MCF 10A (cell line): ENCODE measurements around the gene WNT9A. TPM values are rescaled to one million over a fixed set of nuclear protein-coding genes. Genes with fewer than 3 reads are reported as not detected.

Experiments
- BruUV-seq: library from RNA; stranded (reverse); fragments of 400-500 nt; replicated peaks from 2 replicates; lab custom pipeline; 2021; lab: Mats Ljungman, UMichigan
- CTCF ChIA-PET: fragments of 300-600 bp; sonication (Branson Sonifier 250); formaldehyde crosslinking; extraction: SDS; loops from one replicate; lab custom pipeline; 2021; ENCODE audit warnings: antibody characterized with exemption, inconsistent platforms; lab: Yijun Ruan, JAX
- POLR2A ChIA-PET: fragments of 300-600, 350-650 bp; sonication (Branson Sonifier 250); formaldehyde crosslinking; extraction: SDS; loops from one replicate; lab custom pipeline; 2020; ENCODE audit warnings: antibody characterized with exemption, inconsistent platforms; lab: Yijun Ruan, JAX
- DNase-seq: peaks from one replicate; pipeline ENCODE4 v3.0.0-alpha.2; 2018; ENCODE audit not compliant: unreplicated experiment
- H3K27ac Mint-ChIP-seq: one replicate; pipeline ENCODE4 v1.8.0; 2022; ENCODE audit warnings: mild to moderate bottlenecking, low read depth, mixed read lengths; ENCODE audit not compliant: unreplicated experiment
- H3K27me3 Mint-ChIP-seq: one replicate; pipeline ENCODE4 v1.8.0; 2022; ENCODE audit warnings: mixed read lengths; ENCODE audit not compliant: insufficient read depth, unreplicated experiment
- H3K36me3 Mint-ChIP-seq: one replicate; pipeline ENCODE4 v1.8.0; 2022; ENCODE audit warnings: mild to moderate bottlenecking, moderate library complexity, mixed read lengths; ENCODE audit not compliant: insufficient read depth, unreplicated experiment
- H3K4me1 Mint-ChIP-seq: one replicate; pipeline ENCODE4 v1.8.0; 2022; ENCODE audit warnings: mixed read lengths; ENCODE audit not compliant: insufficient read depth, unreplicated experiment
- H3K4me3 Mint-ChIP-seq: one replicate; pipeline ENCODE4 v1.8.0; 2022; ENCODE audit warnings: mild to moderate bottlenecking, moderate library complexity, mixed read lengths; ENCODE audit not compliant: unreplicated experiment
- H3K9me3 Mint-ChIP-seq: one replicate; pipeline ENCODE4 v1.8.0; 2022; ENCODE audit warnings: mixed read lengths; ENCODE audit not compliant: unreplicated experiment
- intact Hi-C: fragments of 100-400 bp; cut with micrococcal nuclease; formaldehyde crosslinking; loops from 2 replicates; pipeline ENCODE4 v1.14.1; 2022
- total RNA-seq: library from RNA; stranded (reverse); gene quantifications from 2 replicates; pipeline ENCODE4 v1.2.3, GENCODE V29; 2022
- TF ChIP-seq, protein P1 (sequence below): fragments of 200-600 bp; IDR thresholded peaks from one replicate; pipeline ENCODE4 v1.8.0; 2022; ENCODE audit warnings: antibody characterized with exemption, mild to moderate bottlenecking; ENCODE audit not compliant: unreplicated experiment

Gene WNT9A
- total RNA-seq, 1 experiment from 2014 or later = 2.6 TPM

DNA sequence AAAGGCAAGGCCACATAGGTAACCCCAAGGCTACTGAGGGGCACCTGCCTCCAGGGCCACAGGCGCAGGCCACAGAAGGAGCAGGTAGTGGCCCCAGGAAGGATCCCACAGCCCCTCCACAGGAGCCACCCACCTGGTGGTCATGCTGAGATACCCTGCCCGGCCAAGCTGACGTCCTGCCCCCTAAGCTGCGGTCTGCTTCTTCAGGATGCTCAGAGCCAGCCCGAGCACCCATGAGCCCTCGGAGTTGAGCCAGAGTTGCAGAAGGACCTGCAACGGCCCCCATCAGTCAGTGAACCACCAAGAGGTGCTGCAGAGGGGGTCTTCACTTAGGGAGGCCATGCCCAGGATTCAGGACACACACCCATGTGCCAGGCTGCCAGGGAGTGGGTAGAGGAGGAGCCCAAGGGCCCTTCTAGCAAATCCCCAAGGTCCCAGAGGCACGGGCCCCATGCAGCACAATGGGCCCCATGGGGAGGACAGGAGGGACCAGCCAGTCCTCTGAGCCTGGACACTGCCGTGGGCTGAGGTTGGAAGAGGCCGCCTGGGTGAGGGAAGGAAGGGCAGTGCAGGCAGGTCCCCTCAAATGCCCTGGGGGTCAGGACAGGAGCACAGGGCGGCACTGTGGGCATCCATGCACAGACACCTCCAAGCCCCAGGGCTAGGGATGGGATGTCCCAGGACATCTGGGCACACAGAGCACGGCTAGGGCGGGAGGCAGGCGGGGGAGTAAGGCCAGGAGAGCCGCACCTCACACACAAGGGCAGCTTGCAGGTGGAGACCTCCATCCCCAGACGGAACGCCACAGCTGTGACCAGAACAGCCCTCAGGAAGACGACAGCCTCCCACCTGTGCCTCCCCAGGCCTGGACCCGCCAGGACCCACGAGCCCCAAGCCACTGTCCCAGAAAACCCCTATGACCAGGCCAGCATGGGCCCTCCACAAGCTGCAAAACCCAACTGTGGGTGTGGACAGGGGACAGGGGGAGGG lies 20.5 kb downstream of the WNT9A start:
- intact Hi-C loops = no loop called here
- Mint-ChIP-seq H3K4me1 (no peaks in the 10 kb centered on the region), H3K9me3 (peaks cover 2% of the 10 kb centered on the region), H3K4me3 (no peak overlapping the region), H3K27ac (no peak overlapping the region), H3K27me3 (no peaks in the 10 kb centered on the region), H3K36me3 (no peaks in the 10 kb centered on the region)
- no TSS peak for BruUV-seq
- ChIA-PET CTCF (interaction anchor here (1.0 to 1.8 kb wide), 2 partner anchors 18 to 41 kb away, joined by 4 to 6 read pairs; no protein-coding TSS in a partner anchor), POLR2A (no interaction called here)
- no peak for DNase-seq
- TF ChIP-seq, protein P1, sequence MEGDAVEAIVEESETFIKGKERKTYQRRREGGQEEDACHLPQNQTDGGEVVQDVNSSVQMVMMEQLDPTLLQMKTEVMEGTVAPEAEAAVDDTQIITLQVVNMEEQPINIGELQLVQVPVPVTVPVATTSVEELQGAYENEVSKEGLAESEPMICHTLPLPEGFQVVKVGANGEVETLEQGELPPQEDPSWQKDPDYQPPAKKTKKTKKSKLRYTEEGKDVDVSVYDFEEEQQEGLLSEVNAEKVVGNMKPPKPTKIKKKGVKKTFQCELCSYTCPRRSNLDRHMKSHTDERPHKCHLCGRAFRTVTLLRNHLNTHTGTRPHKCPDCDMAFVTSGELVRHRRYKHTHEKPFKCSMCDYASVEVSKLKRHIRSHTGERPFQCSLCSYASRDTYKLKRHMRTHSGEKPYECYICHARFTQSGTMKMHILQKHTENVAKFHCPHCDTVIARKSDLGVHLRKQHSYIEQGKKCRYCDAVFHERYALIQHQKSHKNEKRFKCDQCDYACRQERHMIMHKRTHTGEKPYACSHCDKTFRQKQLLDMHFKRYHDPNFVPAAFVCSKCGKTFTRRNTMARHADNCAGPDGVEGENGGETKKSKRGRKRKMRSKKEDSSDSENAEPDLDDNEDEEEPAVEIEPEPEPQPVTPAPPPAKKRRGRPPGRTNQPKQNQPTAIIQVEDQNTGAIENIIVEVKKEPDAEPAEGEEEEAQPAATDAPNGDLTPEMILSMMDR = no peak

DNA sequence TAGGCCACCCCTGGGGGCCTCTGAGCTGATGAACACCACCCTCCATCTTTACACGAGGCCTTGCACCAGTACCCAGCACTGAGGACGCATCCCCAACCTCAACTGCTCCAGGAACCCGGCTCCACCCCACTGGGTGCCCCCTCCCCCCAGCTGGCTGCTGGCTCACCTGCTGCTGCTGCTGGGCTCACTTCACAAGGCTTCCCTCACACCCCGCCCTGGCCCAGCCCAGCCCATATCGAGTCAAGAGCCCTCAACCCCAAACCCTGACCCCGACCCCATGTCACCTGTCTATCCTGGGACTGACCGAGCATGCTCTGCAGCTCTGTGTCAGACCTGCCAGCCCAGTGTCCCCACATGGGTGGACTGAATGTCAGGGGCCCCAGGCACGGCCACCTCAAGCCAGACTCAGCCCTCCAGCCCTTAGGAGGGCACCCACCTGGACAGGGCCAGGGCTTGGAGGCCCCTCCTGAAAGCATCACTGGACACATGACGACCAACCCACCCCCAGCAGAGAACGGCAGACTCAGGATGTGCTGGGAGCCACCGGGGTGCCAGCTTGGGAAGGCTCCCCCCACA lies 21.4 kb downstream of the WNT9A start:
- no peak for DNase-seq
- Mint-ChIP-seq H3K9me3 (no peaks in the 10 kb centered on the region), H3K36me3 (no peaks in the 10 kb centered on the region), H3K27ac (no peak overlapping the region), H3K4me3 (no peak overlapping the region), H3K27me3 (no peaks in the 10 kb centered on the region), H3K4me1 (no peaks in the 10 kb centered on the region)
- TF ChIP-seq, protein P1 = no peak
- intact Hi-C loops = no loop called here
- no TSS peak for BruUV-seq
- CTCF ChIA-PET = interaction anchor here (0.7 to 1.8 kb wide), 4 partner anchors 19 to 446 kb away, joined by 3 to 6 read pairs (median 4); no protein-coding TSS in a partner anchor
- POLR2A ChIA-PET = no interaction called here

DNA sequence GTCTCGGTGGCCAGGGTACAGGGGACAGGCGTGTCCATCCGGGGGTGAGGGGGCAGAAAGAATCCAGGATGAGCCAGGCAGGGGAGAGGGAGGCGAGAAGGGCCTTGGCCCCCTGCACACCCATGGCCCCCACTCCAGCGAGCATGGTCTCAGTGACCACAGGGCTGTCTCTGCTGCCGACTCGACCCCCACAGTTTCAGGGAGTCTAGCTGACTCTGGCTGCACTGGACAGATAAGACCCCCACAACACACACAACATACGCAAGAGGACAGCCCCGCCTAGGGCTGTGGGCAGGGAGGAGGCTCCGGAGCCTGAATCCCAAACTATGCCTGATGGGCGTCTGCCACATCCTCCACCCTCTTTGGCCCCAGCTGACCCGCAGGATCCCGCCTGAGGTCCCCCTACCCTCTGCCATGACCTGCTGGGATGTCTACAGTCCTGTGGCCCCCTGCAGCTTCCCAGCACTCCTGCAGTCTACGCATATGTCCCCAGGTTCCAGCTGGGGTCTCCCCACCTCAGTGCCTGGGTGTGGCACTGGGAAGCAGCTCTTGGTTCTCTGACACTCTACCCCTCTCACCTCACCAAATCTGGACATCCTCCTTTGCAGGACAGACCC lies 22.0 kb downstream of the WNT9A start:
- H3K4me3 Mint-ChIP-seq = no peak overlapping the region
- no TSS peak for BruUV-seq
- H3K36me3 Mint-ChIP-seq = no peaks in the 10 kb centered on the region
- TF ChIP-seq, protein P1 = no peak
- DNase-seq = no peak
- no peaks in the 10 kb centered on the region for H3K9me3 Mint-ChIP-seq
- ChIA-PET POLR2A (interaction anchor here (0.6 kb wide), 1 partner anchor 1843 kb away, joined by 3 read pairs; no protein-coding TSS in a partner anchor), CTCF (interaction anchor here (0.7 to 1.8 kb wide), 3 partner anchors 20 to 445 kb away, joined by 3 to 6 read pairs (median 4); no protein-coding TSS in a partner anchor)
- H3K4me1 Mint-ChIP-seq = no peaks in the 10 kb centered on the region
- no peak overlapping the region for H3K27ac Mint-ChIP-seq
- no peaks in the 10 kb centered on the region for H3K27me3 Mint-ChIP-seq
- intact Hi-C loops = no loop called here
